Vagina (tissue), 2 donors: ENCODE data around the gene PGAP6. TPM values are rescaled to one million over a fixed set of nuclear protein-coding genes. Genes with fewer than 3 reads are reported as not detected.
"Not testable (repeated sequence)": the region's sequence is repeated elsewhere in the genome, so short reads cannot be mapped to it uniquely, and the experiment has no call there.

ENCODE experiments used
- DNase-seq, 2 donors: peaks; one replicate each; pipeline ENCODE4 v3.0.0-alpha.2; 2017; ENCODE audit errors: extremely low spot score in 2 of 2
- H3K27ac ChIP-seq: fragments of 200-600 bp; sonication (generic); one replicate; pipeline ENCODE4 v1.5.1; 2019
- H3K27me3 ChIP-seq: fragments of 200-600 bp; sonication (generic); one replicate; pipeline ENCODE4 v1.5.1; 2019
- H3K36me3 ChIP-seq, 2 donors: fragments of 200-600 bp; sonication (generic); one replicate each; pipeline ENCODE4 v1.5.1; 2017 to 2019
- H3K4me1 ChIP-seq: fragments of 200-600 bp; sonication (generic); one replicate; pipeline ENCODE4 v1.5.1; 2019
- H3K4me3 ChIP-seq, 2 donors: fragments of 200-600 bp; sonication (generic); 1 replicate in 1 of 2; 2 replicates in 1 of 2; pipeline ENCODE4 v1.5.1; 2016 to 2019
- H3K9me3 ChIP-seq: fragments of 200-600 bp; sonication (generic); one replicate; pipeline ENCODE4 v1.5.1; 2019
- POLR2A ChIP-seq, 2 donors: fragments of 450-650 bp; IDR thresholded peaks; one replicate each; pipeline ENCODE4 v1.6.1; 2017; ENCODE audit warnings: antibody characterized with exemption in 2 of 2, mild to moderate bottlenecking in 2 of 2, moderate library complexity in 2 of 2
- POLR2AphosphoS5 ChIP-seq, 2 donors: sonication (generic); formaldehyde crosslinking; IDR thresholded peaks; one replicate each; pipeline ENCODE4 v1.9.0; 2017; ENCODE audit warnings: antibody characterized with exemption in 2 of 2, mild to moderate bottlenecking in 2 of 2, low read depth in 1 of 2; ENCODE audit not compliant: insufficient read depth in 1 of 2
- intact Hi-C: fragments of 100-400 bp; cut with DNase I; formaldehyde crosslinking; loops from one replicate; pipeline ENCODE4 v1.15.1; 2023
- total RNA-seq: library from RNA; depleted of rRNA; stranded (reverse); fragments of >200 nt; gene quantifications from one replicate; pipeline ENCODE4 v1.2.3, GENCODE V29; 2016
- TF ChIP-seq, protein P1 (sequence below), 3 experiments: fragments of 450-650 bp in 2 of 3; fragments of 200-600 bp in 1 of 3; sonication (generic) in 1 of 3; IDR thresholded peaks; one replicate each; pipeline ENCODE4 v1.5.1; 2017 to 2019; ENCODE audit warnings: antibody characterized with exemption in 3 of 3, mild to moderate bottlenecking in 2 of 3, moderate library complexity in 2 of 3

Gene PGAP6
- total RNA-seq, 1 donor from 2014 or later: 38.3 TPM

DNA sequence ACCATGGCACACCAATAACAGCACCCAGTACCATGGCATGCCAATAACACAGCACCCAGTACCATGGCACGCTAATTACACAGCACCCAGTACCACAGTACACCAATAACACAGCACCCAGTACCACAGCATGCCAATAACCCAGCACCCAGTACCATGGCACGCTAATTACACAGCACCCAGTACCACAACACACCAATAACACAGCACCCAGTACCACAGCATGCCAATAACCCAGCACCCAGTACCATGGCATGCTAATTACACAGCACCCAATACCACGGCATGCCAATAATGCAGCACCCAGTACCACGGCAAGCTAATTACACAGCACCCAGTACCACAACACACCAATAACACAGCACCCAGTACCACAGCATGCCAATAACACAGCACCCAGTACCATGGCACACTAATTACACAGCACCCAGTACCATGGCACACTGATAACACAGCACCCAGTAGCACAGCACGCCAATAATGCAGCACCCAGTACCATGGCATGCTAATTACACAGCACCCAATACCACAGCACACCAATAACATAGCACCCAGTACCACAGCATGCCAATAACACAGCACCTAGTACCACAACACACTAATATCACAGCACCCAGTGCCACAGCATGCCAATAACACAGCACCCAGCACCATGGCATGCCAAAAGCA is 47.5 kb downstream of the PGAP6 start:
- H3K36me3 ChIP-seq, H3K27me3 ChIP-seq, H3K27ac ChIP-seq, intact Hi-C loops, DNase-seq, H3K4me3 ChIP-seq, H3K9me3 ChIP-seq: not testable (repeated sequence)
- peaks cover 35% of the 10 kb centered on the region for H3K4me1 ChIP-seq

DNA sequence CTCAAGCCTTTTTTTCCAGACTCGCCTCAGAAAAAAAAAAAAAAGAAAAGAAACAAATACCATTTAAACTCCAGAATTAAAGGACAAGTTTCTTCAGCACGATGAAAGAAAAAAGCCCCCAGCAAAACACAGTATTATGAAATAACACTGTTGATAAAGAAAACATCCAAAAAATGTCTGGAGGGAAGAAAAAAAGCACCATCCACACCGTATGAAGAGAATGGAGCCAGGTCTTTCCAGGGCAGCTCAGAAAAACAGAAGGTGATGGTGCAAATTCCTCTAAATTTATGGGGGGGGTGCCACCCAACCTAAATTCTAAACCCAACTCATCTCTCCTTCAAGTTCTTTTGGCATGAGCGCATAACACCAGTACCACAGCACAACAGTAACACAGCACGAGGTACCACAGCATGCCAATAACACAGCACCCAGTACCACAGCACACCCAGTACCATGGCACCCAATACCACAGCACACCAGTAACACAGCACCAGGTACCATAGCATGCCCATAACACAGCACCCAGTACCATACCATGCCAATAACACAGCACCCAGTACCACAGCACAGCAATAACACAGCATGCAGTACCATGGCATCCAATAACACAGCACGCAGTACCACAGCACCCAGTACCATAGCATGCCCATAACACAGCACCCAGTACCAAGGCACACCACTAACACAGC is 48.2 kb downstream of the PGAP6 start:
- H3K4me1 ChIP-seq: peaks cover 35% of the 10 kb centered on the region
- TF ChIP-seq, protein P1, sequence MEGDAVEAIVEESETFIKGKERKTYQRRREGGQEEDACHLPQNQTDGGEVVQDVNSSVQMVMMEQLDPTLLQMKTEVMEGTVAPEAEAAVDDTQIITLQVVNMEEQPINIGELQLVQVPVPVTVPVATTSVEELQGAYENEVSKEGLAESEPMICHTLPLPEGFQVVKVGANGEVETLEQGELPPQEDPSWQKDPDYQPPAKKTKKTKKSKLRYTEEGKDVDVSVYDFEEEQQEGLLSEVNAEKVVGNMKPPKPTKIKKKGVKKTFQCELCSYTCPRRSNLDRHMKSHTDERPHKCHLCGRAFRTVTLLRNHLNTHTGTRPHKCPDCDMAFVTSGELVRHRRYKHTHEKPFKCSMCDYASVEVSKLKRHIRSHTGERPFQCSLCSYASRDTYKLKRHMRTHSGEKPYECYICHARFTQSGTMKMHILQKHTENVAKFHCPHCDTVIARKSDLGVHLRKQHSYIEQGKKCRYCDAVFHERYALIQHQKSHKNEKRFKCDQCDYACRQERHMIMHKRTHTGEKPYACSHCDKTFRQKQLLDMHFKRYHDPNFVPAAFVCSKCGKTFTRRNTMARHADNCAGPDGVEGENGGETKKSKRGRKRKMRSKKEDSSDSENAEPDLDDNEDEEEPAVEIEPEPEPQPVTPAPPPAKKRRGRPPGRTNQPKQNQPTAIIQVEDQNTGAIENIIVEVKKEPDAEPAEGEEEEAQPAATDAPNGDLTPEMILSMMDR (IDR thresholded peaks at IDR 0.05): no peak
- TF ChIP-seq POLR2A (IDR thresholded peaks at IDR 0.05) (no peak), POLR2AphosphoS5 (IDR thresholded peaks at IDR 0.05; ENCODE audit: insufficient read depth in 1 of 2, low read depth in 1 of 2) (no peak)
- no peak for DNase-seq
- no peak overlapping the region for H3K4me3 ChIP-seq
- no peak overlapping the region for H3K27ac ChIP-seq
- intact Hi-C loops: no loop called here
- no peaks in the 10 kb centered on the region for H3K9me3 ChIP-seq
- no peaks in the 10 kb centered on the region for H3K36me3 ChIP-seq
- no peaks in the 10 kb centered on the region for H3K27me3 ChIP-seq

DNA sequence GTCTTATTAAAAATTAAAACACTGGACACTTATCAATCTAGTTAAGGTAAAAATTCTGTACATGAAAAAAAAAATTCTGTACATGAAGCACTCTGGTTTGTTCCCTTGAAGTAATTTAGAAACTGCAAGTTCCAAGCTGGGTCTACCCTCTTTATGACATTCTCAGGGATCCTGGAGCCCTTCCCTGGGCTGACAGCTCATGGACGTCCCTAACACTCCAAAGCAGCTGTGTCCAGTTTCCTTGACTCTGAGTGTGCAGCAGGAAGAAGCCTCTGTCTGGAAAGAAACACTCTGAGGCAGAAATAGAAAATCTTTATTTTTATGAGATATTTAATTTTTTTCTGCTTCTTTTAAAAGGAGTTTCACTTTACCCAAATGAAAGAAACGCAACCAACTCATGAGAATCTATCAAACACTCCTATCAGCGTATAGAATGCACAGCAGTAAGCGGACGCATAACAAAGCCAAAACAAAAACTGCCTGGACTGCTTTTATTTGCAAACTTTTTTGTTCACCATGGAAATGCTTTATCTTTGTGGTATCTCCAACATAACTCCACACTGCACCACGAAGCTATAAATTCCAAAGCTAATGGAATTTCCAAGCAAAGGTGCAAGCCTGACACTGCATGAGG is 50.5 kb downstream of the PGAP6 start:
- H3K9me3 ChIP-seq, H3K27ac ChIP-seq, H3K27me3 ChIP-seq, DNase-seq, H3K4me3 ChIP-seq, H3K36me3 ChIP-seq, intact Hi-C loops: not testable (repeated sequence)
- peaks cover 43% of the 10 kb centered on the region for H3K4me1 ChIP-seq

DNA sequence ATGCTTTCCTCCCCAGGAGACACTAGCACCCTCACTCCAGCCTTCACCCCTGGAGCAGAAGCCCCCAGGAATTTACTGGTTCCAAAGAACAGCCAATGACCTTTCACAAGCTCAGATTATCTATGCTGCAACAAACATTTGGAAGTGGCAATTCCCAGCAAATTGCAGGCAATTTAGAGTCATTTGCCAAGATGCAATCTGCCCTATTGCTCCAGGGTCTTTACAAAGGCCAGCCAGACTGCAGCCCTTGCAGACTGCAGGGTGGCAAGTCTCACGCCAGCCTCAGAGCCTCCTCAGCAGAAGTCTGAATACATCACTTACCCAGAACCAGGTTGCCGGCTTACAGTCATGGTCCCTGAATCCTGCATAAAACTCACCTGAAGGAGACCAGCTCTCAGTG is 51.0 kb downstream of the PGAP6 start:
- TF ChIP-seq POLR2A (IDR thresholded peaks at IDR 0.05) (no peak), POLR2AphosphoS5 (IDR thresholded peaks at IDR 0.05; ENCODE audit: insufficient read depth in 1 of 2, low read depth in 1 of 2) (no peak)
- TF ChIP-seq, protein P1 (IDR thresholded peaks at IDR 0.05): no peak
- H3K9me3 ChIP-seq: no peaks in the 10 kb centered on the region
- H3K36me3 ChIP-seq: no peaks in the 10 kb centered on the region
- no peaks in the 10 kb centered on the region for H3K27me3 ChIP-seq
- intact Hi-C loops: no loop called here
- no peak overlapping the region for H3K4me3 ChIP-seq
- DNase-seq: no peak
- H3K27ac ChIP-seq: no peak overlapping the region
- peaks cover 38% of the 10 kb centered on the region for H3K4me1 ChIP-seq

DNA sequence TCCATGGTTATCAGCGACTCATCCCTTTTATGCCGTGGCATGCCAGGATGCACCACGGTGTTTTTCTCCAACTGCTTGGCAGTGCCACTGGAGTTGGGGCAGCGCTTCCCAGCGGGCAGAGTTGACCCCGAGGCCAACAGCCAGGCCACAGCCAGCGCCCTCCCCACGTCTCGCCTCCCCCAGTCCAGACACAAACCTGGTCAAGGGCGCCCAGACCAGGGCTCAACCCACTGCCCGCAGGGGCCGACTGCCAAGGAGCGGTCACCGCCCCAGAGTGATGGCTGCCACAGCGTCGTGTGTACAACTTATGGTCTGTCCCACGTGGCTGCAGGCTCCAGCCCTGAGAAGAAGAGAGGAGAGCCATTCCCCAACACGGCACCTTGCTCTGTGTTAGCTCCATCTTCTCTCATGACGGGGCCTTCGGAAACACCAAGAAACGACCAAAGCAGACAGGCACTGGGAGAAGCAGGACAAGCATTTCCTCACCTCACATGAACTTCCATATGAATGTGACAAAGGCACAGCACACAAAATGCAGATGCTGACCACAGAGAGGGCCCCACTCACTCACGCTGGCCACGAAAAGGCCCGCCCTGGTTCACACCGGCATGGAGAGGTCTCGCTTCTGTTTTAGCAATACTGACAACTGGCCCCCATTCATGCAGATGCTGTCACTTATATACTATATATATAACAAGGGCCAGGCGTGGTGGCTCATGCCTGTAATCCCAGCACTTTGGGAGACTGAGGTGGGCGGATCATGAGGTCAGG is 56.2 kb downstream of the PGAP6 start:
- no peak for DNase-seq
- H3K27me3 ChIP-seq: no peaks in the 10 kb centered on the region
- no peaks in the 10 kb centered on the region for H3K36me3 ChIP-seq
- no peak overlapping the region for H3K4me3 ChIP-seq
- H3K27ac ChIP-seq: no peak overlapping the region
- TF ChIP-seq, protein P1 (IDR thresholded peaks at IDR 0.05): no peak
- no peak for TF ChIP-seq POLR2A (IDR thresholded peaks at IDR 0.05)
- TF ChIP-seq POLR2AphosphoS5 (IDR thresholded peaks at IDR 0.05; ENCODE audit: insufficient read depth in 1 of 2, low read depth in 1 of 2): no peak
- H3K9me3 ChIP-seq: no peaks in the 10 kb centered on the region
- intact Hi-C loops: no loop called here
- H3K4me1 ChIP-seq: peaks cover 39% of the 10 kb centered on the region
